Islet of Langerhans (tissue), 1 donor: ENCODE results near the gene SLX9.
"Not testable (repeated sequence)": the region's sequence is repeated elsewhere in the genome, so short reads cannot be mapped to it uniquely, and the experiment has no call there.

ENCODE experiments used
- FAIRE-seq: peaks from one replicate; lab custom pipeline; 2011; peaks lifted over from hg19 to GRCh38; lab: Jason Lieb, UNC

SLX9 gene

DNA sequence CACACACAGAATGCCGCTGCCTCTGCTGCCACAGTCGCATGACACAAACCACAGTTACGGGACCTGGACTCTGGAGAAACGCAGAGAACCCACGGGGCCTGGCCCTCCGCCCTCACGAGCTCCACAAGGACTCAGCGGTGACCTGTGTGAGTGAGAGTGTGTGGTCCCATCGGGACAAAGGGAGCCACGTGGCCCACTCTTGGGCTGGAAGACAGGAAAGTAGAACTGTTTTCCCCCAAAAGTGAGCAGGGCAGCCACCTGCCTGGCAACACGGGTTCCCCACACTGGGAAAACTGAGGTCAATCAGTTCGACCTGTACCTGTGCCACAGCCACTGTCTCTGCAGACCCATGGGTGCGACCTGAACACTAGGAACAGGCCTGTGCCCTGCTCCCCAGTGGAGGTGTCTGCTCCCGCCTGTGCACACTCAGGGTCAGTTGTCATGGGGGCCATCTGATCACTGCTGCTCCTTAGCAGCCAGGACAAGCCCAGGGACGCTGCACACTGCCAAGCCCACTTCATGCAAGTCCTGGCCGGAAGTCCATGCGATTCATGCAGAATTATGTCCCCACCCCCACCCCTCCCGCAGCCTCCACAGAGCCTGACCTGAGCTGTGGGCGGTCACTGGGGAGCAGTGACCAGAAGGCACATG, 80.2 kb downstream of the SLX9 start:
- no peak for FAIRE-seq

DNA sequence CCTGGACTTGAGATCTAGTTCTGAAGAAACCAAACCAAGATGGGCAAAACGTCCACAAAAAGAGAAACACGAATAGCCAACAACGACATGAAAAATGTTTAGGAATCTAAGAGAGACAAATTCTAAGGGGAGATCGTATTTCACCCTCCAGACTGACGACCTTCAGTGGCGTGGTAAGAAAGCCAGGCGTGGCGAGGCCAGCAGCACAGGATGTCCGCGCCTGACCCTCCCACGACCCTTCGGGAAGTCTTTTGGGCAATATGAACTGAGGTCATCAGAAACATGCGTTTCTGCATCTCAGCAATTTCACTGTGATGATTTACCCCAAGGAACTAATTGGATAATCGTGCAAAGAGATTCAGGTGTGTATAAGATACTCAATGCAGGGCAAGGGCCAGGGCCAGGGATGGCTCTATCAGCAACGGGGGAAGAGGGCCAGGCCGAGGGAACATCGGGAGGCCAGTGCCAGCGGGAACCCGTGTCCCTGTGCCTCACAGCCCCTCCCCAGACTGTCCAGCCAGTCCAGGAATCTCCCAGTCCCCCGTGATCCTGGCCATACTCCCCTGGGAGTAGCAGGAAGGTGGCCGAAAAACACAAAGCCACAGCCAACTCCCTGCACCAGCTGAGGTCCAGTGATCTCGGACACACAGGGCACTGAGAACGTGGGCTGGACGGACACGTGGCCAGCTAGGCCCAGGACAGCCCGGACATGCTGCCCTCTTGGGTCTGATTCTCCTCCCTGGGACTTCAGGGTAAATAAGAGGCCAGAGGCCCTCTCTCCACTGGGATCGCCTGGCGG, 81.0 kb downstream of the SLX9 start:
- FAIRE-seq: no peak

DNA sequence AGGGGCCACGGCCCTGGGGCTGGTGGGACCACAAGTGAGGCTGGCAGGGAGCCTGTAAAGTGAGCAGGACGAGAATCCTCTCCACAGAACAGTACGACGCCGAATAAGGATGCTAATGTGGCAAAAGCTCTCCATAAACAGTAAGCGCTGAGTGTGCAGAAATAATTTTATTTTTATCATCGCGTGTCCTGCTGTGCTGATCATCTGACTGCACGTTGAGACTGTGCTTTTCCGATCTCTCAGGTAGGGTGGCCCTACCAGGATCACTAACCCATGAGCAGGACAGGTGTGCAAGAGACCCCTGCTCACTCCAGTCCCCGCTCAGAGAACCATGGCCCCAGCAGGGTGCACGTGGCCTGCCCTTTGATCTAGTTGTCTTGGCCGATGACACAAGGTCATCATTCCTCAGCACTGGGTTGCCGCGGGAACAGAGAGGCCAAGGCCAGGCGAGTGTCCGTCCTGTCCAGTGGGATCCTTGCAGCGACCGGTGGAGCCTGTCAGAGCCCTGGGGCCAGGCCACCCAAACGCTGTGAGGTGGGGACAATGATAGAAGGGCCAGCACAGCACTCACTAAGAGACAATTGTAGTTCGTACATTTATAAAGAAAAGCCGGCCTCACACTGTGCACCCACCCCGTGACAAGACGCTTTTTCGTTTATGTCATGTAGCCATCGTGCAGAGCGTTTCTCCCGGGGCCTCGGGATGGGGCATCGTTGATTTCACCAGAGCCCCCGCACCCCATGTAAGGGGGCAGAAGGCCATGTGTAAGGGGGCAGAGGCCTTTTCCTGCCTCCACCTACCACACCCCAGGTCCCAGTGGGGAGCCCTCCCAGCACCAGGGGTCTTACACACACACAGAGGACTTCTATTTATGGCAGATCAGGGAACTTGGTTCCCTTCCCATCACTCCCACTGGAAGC, 81.9 kb downstream of the SLX9 start:
- no peak for FAIRE-seq

DNA sequence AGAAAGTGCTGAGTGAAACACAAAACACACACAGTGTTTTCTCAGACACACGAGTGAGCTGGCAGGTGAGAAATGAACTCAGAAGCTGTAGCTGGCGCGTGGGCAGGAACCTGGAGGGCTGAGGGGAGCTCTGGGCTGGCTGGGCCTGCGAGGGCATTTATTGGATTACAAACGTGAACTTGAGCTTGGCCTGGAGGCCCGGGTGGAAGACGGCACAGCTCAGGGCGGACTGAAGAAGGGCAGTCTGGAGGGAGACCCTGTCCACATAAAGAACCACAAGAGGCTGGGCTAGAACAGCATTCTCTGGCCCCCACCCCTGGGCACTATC, 82.5 kb downstream of the SLX9 start:
- no peak for FAIRE-seq

DNA sequence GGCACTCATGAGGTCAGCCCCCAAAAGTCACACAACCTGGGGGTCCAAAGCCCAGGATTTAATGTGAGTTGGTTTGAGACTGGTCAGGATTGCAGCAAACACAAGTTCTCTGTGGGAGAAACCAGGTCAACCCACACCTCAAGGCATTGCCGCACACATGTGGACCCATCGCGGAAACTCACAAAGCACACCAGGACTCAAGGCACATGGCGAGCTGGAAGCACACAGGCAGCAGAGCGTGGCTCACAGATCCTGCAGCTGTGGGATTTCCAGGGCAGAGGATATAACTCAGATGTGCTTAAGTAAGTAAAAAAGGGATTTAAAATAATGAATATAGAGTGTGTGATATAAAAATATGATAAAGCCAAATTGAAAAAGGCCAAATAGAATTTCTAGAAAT, 82.9 kb downstream of the SLX9 start:
- no peak for FAIRE-seq

DNA sequence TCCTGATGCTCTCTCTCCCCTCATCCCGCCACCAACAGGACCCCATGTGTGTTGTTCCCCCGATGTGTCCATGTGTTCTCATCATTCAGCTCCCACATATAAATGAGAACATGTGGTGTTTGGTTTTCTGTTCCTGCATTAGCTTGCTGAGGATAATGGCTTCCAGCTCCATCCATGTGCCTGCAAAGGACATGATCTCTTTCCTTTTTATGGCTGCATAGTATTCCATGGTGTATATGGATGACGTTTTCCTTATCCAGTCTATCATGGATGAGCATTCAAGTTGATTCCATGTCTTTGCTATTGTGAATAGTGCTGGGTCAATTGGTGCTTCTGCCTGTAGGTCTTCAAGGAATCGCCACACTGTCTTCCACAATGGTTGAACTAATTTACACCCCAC, 84.7 kb downstream of the SLX9 start:
- not testable (repeated sequence) for FAIRE-seq

DNA sequence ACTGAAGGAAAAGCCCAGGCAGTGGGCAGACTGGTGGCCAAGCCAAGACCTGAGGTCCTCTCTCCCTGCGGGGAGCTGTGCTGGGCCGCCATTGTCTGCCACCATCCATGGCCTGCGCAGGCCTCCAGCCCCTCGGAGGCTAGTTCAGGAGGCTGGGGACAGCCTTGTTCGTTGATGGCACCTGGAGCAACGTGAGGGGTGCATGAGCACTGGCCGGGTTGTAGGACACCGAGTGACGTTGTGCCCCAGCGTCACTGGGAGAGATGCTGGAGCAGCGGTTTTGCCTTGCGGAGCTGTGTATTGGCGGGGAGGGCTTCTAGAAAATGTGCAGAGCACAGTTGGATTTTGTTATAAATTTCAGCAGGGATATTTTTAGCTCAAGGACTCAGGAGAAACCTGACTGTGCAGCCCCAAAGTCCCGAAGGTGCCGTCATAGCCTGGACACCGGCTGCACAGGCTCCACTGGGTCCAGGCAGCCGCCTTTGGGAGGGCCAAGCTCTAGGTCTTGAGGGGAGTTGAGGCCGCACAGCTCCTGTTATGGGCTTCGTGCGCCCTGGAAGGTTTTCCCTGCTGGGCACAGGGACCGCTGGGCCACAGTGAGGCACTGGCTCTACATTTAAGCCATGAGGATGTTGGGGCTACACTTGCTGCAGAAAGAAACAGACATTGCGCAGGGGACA, 86.4 kb downstream of the SLX9 start:
- no peak for FAIRE-seq
